Measurements from ENCODE around the gene WNT7B. TPM values are rescaled to one million over a fixed set of nuclear protein-coding genes. Genes with fewer than 3 reads are reported as not detected.

WNT7B gene
- total and polyA plus RNA-seq, 2 of the 8 experiments (the other 6 are each of a cell fraction or from before 2014, with no cell fraction given): 0.14 to 0.24 TPM

DNA sequence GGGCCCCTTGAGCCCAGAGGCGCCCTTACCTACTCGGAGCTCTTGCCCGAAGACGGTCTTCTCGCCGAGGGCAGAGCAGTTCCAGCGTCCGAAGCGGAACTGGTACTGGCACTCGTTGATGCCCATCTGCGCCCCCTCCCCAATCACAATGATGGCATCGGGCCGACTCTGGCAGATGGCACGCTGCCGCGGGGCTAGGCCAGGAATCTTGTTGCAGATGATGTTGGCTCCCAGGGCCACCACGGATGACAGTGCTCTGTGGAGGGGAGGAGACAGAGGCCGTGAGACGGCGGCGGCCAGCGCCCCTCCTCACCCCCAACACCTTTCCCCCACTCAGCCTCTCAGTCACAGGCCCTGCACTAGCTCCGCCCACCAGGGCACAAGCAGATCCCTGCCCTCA, 27.1 kb downstream of the WNT7B start:
- CTCF ChIA-PET (ENCODE audit: partially characterized antibody): interaction anchor here (0.7 kb wide), 1 partner anchor 46 kb away, joined by 3 read pairs; no protein-coding TSS in a partner anchor

More for the DNA sequence above, 27.1 kb downstream of the WNT7B start:
- Histone ChIP-seq H3K36me3 (ENCODE audit: control insufficient read depth in 2 of 4, insufficient read depth in 4 of 4, low read length in 3 of 4) (no peaks in the 10 kb centered on the region), H3K4ac (replicated peaks; ENCODE audit: insufficient read length, low read depth, low read length) (no peak overlapping the region), H4K5ac (ENCODE audit: insufficient read length, low read depth, low read length) (no peak overlapping the region), H3K79me2 (ENCODE audit: control insufficient read depth in 1 of 2, insufficient read depth in 2 of 2, low read length in 2 of 2) (no peaks in the 10 kb centered on the region), H2BK5ac (ENCODE audit: low read depth, low read length) (no peak overlapping the region), H3K23me2 (ENCODE audit: low read depth, low read length) (no peaks in the 10 kb centered on the region), H2BK20ac (ENCODE audit: low read length) (no peak overlapping the region), H4K20me1 (replicated peaks in 1 of 2; ENCODE audit: control insufficient read depth in 1 of 2, insufficient read depth in 2 of 2, low read length in 2 of 2) (no peaks in the 10 kb centered on the region), H3K4me3 (ENCODE audit: extremely low read depth in 1 of 4, insufficient read depth in 2 of 4, low read depth in 3 of 4, low read length in 4 of 4) (no peak overlapping the region), H3K56ac (replicated peaks; ENCODE audit: insufficient read length, low read depth, low read length) (peak overlapping the region; percentile 12), H3K23ac (ENCODE audit: insufficient read length) (no peak overlapping the region), H2BK15ac (ENCODE audit: low read length) (no peak overlapping the region), H3K27me3 (replicated peaks in 1 of 4; ENCODE audit: control insufficient read depth in 3 of 4, extremely low read depth in 1 of 4, insufficient read depth in 3 of 4, low read length in 3 of 4) (peaks cover 0 to 3% (median 0%) of the 10 kb centered on the region in 4 experiments; a peak in 1 of 7 replicates), H3K14ac (ENCODE audit: insufficient read length) (no peak overlapping the region), H3K18ac (ENCODE audit: extremely low read depth, low read length) (no peak overlapping the region), H4K91ac (replicated peaks; ENCODE audit: insufficient read length, low read length) (no peak overlapping the region), H2BK120ac (replicated peaks; ENCODE audit: low read depth, low read length) (no peak overlapping the region), H3K4me1 (replicated peaks in 1 of 4; ENCODE audit: control insufficient read depth in 3 of 4, insufficient read depth in 4 of 4, low read length in 3 of 4) (peaks cover 0 to 9% (median 3%) of the 10 kb centered on the region in 4 experiments; a peak in 4 of 7 replicates), H3K9ac (replicated peaks in 1 of 4; ENCODE audit: extremely low read depth in 1 of 4, low read depth in 3 of 4, low read length in 3 of 4) (no peak overlapping the region), H3K4me2 (ENCODE audit: insufficient read depth in 1 of 2, low read depth in 2 of 2, low read length in 2 of 2) (no peak overlapping the region), H2AK5ac (ENCODE audit: low read depth, low read length) (no peak overlapping the region), H4K8ac (ENCODE audit: extremely low read depth, insufficient read depth, low read length) (no peak overlapping the region), H3K79me1 (ENCODE audit: low read depth, low read length) (no peaks in the 10 kb centered on the region), H2BK12ac (ENCODE audit: low read depth, low read length) (no peak overlapping the region), H3K9me3 (ENCODE audit: insufficient read depth in 2 of 2, low read depth in 1 of 2, low read length in 1 of 2) (no peaks in the 10 kb centered on the region), H2AFZ (ENCODE audit: low read length) (no peak overlapping the region), H3K27ac (ENCODE audit: low read depth, low read length) (no peak overlapping the region)
- no peak for FAIRE-seq
- no peak for DNase-seq (ENCODE audit: low read depth in 1 of 2, low spot score in 2 of 2)
- POLR2A ChIA-PET (ENCODE audit: partially characterized antibody): no interaction called here
- 95% methylated on average over 12 of the region's 23 CpGs; no CpG with 5 or more reads in 1 of the 2 experiments for WGBS, 2 experiments (ENCODE audit: extremely low coverage in 1 of 2, insufficient coverage in 1 of 2, insufficient read length in 1 of 2, insufficient replicate concordance in 2 of 2, low coverage in 1 of 2, low lambda C conversion rate in 2 of 2, missing lambda C conversion rate in 1 of 2)
